LNCAP (cell line): Measurements from ENCODE around the gene MLX.

Experiments used
- CTCF ChIP-seq: fragments of 450-650 bp; IDR thresholded peaks from 2 replicates; pipeline ENCODE4 v1.5.1; 2017; ENCODE audit warnings: mild to moderate bottlenecking

Gene MLX

GRCh38 chr17:42573095-42573494 lies 6.2 kb downstream of the MLX start:
- TF ChIP-seq CTCF = no peak

GRCh38 chr17:42574463-42574862 lies 7.6 kb downstream of the MLX start:
- no peak for TF ChIP-seq CTCF

GRCh38 chr17:42577140-42577531 lies 10.2 kb downstream of the MLX start:
- TF ChIP-seq CTCF = no peak

- peak; percentile 30 for TF ChIP-seq CTCF
These were observed 10.8 kb downstream of the MLX start, which contains the start of gene PSMC3IP for GRCh38 chr17:42577532-42578281. Gene PSMC3IP, minus strand, starts transcription at chr17:42577729. Its CDS starts 43 bp downstream, at chr17:42577686.

- peak; percentile 69 for TF ChIP-seq CTCF
These were observed 11.5 kb downstream of the MLX start for GRCh38 chr17:42578282-42578869.

GRCh38 chr17:42579794-42580551 lies 13.1 kb downstream of the MLX start:
- TF ChIP-seq CTCF = no peak

- TF ChIP-seq CTCF = no peak
These were observed 14.9 kb downstream of the MLX start for GRCh38 chr17:42581744-42582270.
